ENCODE measurements around the gene C10orf53.

The C10orf53 gene, protein sequence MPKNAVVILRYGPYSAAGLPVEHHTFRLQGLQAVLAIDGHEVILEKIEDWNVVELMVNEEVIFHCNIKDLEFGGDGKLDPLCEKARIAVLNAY

DNA sequence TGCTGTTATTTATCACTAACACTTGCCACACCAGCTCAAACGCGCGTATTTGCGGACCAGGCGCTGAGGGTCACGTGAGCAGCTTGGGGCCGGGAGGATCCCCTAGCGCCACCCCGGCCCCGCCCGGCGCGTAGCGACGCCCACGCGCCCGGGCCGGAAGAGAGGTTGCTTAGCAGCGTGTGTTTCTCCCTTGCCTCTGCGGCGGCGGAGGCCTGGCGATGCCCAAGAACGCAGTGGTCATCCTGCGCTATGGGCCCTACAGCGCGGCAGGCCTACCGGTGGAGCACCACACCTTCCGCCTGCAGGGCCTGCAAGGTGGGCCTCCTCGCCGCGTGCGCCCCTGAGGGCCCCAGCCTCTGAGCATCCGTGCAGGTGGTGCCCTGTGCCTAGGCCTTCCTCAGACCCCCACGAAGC lies at the start of gene C10orf53:
Gene C10orf53 (plus strand): TSS at position 172 of the 414 bp plus-strand sequence. CDS start 47 bp downstream, at position 219.
- TF ChIP-seq, protein P1, sequence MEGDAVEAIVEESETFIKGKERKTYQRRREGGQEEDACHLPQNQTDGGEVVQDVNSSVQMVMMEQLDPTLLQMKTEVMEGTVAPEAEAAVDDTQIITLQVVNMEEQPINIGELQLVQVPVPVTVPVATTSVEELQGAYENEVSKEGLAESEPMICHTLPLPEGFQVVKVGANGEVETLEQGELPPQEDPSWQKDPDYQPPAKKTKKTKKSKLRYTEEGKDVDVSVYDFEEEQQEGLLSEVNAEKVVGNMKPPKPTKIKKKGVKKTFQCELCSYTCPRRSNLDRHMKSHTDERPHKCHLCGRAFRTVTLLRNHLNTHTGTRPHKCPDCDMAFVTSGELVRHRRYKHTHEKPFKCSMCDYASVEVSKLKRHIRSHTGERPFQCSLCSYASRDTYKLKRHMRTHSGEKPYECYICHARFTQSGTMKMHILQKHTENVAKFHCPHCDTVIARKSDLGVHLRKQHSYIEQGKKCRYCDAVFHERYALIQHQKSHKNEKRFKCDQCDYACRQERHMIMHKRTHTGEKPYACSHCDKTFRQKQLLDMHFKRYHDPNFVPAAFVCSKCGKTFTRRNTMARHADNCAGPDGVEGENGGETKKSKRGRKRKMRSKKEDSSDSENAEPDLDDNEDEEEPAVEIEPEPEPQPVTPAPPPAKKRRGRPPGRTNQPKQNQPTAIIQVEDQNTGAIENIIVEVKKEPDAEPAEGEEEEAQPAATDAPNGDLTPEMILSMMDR (IDR thresholded peaks at IDR 0.05; ENCODE audit: control extremely low read depth, extremely low read depth, low read depth, missing control alignments) = no peak
- CTCF ChIA-PET = no interaction called here
- peak; percentile 42 for DNase-seq (ENCODE audit: extremely low spot score)

DNA sequence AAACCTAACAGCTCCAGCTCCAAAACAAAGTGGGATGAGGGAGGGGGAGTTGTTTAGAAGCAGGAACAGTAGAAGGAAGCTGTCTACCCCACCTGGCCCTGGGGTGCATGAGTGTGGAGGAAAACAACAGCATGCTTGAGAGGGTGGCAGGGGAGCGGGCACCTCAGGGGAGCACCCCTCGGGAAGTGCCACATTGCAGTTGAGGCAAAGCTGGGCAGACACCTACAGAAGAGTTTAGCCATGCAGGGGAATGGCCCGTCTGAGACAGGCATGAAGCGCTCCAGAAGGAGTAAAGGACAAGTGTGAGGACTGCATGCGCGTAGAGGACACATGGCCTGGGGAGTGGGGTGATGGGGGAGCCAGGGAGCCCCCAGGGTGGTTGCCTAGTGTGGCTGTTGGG lies 47.5 kb upstream of the C10orf53 start:
- POLR2A ChIA-PET = no interaction called here
- CTCF ChIA-PET = interaction anchor here (2.1 kb wide), 1 partner anchor 17 kb away, joined by 5 read pairs; no protein-coding TSS in a partner anchor
- TF ChIP-seq, protein P1 (IDR thresholded peaks at IDR 0.05; ENCODE audit: control extremely low read depth, extremely low read depth, low read depth, missing control alignments) = no peak
- no peak for DNase-seq (ENCODE audit: extremely low spot score)

More for the DNA sequence above, at the start of gene C10orf53:
- POLR2A ChIA-PET = no interaction called here

- CTCF ChIA-PET = interaction anchor here (2.1 kb wide), 1 partner anchor 17 kb away, joined by 5 read pairs; no protein-coding TSS in a partner anchor
Measured at GRCh38 chr10:49632406-49633317, 46.8 kb upstream of the C10orf53 start.

GRCh38 chr10:49633327-49634068 lies 46.0 kb upstream of the C10orf53 start:
- POLR2A ChIA-PET = no interaction called here
- TF ChIP-seq, protein P1 (IDR thresholded peaks at IDR 0.05; ENCODE audit: control extremely low read depth, extremely low read depth, low read depth, missing control alignments) = no peak
- CTCF ChIA-PET = interaction anchor here (2.1 kb wide), 1 partner anchor 16 kb away, joined by 5 read pairs; no protein-coding TSS in a partner anchor
- DNase-seq (ENCODE audit: extremely low spot score) = no peak

More at GRCh38 chr10:49632406-49633317, 46.8 kb upstream of the C10orf53 start:
- TF ChIP-seq, protein P1 (IDR thresholded peaks at IDR 0.05; ENCODE audit: control extremely low read depth, extremely low read depth, low read depth, missing control alignments) = no peak
- POLR2A ChIA-PET = no interaction called here
- DNase-seq (ENCODE audit: extremely low spot score) = no peak

GRCh38 chr10:49634069-49634660 lies 45.3 kb upstream of the C10orf53 start:
- POLR2A ChIA-PET = no interaction called here
- TF ChIP-seq, protein P1 (IDR thresholded peaks at IDR 0.05; ENCODE audit: control extremely low read depth, extremely low read depth, low read depth, missing control alignments) = no peak
- CTCF ChIA-PET = no interaction called here
- no peak for DNase-seq (ENCODE audit: extremely low spot score)

DNA sequence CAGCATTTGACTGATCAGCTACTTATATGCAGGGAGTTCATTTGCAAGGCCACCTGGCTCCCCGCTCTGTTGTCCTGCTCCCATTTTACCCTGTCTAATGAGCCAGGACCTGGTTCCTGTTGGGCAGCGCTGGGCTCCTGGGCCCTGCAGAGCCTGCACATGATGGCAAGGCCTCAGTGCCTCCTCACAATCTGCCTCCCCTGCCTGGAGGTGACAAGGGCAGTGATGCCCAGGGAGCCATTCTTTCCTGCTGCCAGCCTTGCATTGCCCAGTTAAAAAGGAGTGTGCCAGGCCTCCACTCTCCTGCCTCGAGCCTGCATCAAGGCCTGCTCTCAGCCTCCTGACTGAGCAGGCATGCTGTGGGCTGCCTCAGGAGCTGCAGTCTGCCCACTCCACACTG lies 37.1 kb upstream of the C10orf53 start:
- CTCF ChIA-PET = no interaction called here
- POLR2A ChIA-PET = no interaction called here
- TF ChIP-seq, protein P1 (IDR thresholded peaks at IDR 0.05; ENCODE audit: control extremely low read depth, extremely low read depth, low read depth, missing control alignments) = no peak
- no peak for DNase-seq (ENCODE audit: extremely low spot score)

Measured in GM10248 (cell line).